Measurements from ENCODE around the gene TARS1.
"Not testable (repeated sequence)": the region's sequence is repeated elsewhere in the genome, so short reads cannot be mapped to it uniquely, and the experiment has no call there.

The TARS1 gene

DNA sequence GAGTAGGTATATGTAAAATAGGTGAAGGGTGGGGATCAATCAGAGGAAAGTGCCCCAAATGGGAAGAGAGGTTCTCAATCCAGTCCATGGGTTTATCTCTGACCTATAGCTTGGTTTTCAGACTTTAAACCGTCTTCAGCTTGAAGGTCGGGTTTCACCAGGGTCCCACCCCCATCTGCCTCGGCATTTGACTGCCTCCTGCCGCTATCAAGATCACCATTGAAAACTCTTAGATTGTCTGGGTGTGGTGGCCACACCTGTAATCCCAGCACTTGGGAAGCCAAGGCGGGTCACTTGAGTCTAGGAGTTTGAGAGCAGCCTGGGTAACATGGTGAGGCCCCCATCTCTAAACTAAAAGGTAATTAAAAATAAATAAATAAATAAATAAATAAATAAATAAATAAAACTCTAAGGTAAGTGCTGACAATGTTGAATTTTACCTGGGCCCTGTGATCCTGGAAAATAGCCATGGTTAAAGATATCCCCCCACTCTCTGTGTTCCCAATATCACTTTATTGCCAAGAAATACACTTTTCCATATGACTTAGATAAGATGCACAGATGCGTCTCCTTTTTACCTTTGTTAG is 48.8 kb downstream of the TARS1 start:
- no peak for DNase-seq

DNA sequence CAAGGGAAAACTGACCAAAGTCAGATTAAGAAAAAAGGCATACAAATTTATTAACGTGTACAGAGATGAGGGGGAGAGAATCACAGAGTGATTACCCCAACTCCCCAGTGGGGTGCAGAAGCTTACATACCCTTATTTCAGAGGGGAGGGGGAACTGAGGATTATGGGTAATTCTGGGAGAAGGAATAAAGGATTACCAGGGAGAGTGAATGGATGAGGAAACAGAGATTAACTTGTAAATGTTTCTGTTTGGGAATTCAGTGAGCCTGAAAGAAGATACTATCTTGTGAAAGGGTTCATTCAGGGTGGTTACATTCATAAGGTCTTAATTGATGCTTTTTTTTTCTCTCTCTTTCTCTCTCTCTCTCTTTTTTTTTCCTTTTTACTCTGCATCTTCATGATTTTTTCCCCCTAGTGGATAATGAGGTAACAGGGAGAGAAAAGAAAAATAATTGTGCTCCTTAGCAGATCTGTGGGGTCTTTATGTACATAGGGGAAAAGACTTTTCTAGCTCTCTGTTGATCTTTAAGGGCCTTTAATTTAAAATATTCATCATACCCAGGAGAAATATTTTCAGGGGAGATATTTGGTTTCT is 49.4 kb downstream of the TARS1 start:
- no peak for DNase-seq

DNA sequence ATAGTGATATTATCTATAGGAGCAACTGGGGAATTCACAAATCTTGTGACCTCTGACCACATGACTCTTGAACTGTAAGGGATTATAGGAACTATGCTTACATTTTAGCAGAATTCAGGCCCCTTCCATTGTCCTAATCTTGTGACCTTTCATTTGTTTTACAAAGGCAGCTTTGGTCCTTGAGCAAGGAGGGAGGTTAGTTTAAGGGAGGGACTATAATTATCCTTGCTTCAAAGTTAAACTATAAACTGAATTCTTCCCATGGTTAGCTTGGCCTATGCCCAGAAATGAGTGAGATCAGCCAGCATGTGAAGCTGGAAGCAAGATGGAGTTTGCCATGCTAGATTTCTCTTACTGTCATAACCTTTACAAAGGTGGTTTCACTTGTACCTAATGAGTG is 51.2 kb downstream of the TARS1 start:
- DNase-seq = no peak

DNA sequence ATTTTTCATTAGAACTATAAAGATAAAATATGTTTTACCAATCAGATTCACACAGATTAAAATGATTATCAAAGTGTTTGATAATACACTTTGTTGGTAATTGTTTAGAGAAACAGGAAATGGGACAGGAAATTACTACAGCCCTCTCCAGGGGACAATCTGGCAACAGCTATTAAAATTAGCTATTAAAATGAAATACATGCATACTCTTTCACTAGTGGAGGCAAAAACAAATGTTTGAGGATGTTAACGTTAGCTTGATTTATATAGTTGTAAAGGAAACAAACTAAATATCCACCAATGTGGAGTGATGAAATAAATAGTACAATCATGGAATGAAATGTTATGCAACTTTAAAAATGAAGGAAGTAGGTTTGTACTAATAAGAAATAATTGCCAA is 53.7 kb downstream of the TARS1 start:
- DNase-seq = no peak

DNA sequence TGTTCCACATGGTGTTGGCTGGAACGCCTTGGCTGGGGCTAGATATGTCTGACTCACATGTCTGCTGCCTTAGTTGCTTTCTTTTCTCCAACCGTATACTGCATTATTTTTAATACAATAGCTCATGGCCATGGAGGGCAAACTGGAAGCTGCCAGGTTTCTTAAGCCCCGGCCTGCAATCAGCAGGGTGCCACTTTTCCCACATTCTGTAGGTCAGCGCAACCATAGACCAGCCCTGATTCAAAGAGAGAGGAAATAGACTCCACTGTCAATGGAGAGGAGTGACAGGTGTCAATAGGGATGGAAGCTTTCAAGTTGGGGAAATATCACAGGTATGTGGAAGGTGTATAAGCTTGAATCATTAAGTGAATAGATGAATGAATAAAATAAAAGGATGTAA is 60.5 kb downstream of the TARS1 start:
- DNase-seq = no peak

DNA sequence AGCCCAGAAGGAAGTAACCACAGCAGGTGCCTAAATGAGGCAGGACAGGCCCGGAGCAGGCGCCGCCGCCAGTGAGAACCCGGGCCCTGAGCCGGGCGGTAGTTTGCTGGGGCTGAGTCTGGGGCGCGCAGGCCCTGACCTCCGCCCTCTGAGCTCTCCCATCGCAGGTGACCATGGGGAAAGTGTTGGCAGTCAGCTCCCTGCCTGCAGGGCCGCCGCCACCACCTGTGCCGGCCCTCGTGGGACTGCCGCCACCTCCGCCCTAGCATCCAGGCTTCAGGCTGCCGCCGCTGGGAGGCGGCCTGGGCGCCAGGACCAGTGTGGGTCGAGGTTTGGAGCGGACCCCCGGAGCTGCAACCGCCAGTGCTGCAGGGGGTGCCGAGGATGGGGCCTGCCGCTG is 61.1 kb downstream of the TARS1 start:
- no peak for DNase-seq

DNA sequence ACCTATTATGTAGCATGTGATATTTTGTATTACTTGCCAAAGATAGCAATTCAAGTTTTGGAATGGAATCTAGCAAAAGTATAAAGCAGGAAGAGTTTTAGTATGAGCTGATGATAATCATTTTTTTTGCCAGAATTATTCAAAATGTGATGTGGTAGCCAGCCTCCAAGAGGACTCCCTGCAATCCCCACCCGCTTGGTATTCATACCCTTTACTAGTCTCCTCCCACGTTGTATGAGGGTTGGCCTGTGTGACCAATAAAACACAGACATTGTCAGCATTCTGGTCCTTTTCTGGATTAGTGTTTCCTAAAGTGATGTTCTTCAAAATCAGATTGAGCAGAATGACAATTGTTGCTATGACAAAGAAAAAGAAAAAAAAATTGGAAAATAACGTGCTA is 63.8 kb downstream of the TARS1 start:
- DNase-seq = no peak

DNA sequence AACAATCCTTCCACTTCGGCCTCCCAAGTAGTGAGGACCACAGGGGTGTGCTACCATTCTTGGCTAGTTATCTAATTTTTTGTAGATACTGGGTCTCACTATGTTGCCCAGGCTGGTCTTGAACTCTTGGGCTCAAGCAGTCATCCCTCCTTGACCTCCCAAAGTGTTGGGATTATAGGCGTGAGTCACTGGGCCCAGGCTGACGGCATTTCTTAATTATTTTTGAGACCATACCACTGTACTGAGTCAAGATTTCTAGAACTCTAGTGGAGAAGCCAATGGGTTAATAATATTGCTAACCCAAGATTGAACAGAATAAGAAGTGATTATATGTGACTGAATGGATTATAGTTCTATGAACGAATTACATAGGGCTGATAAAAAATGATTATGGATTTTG is 66.7 kb downstream of the TARS1 start:
- no peak for DNase-seq

DNA sequence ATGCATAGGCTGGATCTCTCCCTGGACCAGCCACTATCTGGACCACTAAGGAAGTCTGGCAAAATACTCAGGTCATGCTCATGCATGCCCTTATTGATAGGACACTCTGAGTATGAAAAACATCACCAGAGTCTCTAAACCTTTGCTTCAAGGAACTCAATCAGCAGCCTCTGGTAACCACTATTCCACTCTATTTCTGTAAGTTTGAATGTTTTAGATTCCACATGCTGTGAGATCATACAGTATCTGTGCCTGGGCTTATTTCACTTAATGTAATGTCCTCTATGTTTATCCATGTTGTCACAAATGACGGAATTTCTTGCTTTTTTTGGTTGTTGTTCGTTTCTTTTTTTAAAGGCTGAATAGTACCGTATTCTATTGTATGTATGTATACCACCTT is 68.3 kb downstream of the TARS1 start:
- DNase-seq = no peak

DNA sequence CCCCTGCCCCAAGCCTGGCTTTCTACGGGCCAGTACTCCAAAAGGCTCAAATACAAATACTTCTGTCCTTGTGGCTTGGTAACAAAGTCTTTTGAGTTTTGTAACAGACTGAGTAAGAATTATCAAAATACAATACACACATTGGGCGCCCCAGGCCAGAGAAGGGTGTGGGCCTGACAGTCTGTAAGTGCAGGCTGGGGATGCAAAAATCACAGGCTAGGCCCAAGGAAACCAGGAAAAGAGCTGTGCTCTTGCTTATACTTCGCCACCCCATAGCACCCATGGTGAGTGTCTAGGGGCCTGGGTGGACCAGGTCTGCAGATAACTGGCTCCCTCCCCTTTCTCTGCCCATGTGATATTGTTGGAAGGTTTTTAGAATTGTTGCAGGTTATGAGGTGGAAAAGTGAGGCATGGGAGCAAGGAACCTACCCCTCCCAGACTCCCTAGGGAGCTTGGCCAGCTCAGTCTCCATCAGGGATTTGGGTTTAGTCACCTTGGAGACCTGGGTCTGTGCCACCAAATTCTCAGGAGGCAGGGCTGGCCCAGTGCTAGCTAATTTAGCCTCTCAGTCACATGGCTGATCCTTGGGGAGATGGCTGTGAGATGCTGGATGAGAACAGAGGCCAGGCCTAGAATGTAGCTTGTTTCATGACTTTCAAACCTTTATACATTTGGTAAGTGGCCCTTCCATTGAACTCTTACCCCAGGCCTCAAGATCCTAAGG is 72.9 kb downstream of the TARS1 start:
- DNase-seq = no peak

DNA sequence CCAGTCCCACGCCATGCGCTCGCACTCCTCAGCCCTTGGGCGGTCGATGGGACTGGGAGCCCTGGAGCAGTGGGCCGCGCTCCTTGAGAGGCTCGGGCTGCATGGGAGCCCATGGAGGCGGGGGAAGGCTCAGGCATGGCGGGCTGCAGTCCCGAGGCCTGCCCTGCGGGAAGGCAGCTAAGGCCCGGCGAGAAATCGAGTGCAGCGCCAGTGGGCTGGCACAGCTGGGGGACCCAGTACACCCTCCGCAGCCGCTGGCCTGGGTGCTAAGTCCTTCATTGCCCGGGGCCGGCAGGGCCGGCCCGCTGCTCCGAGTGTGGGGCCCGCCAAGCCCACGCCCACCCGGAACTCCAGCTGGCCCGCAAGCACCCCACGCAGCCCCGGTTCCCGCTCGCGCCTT is 74.6 kb downstream of the TARS1 start:
- not testable (repeated sequence) for DNase-seq

DNA sequence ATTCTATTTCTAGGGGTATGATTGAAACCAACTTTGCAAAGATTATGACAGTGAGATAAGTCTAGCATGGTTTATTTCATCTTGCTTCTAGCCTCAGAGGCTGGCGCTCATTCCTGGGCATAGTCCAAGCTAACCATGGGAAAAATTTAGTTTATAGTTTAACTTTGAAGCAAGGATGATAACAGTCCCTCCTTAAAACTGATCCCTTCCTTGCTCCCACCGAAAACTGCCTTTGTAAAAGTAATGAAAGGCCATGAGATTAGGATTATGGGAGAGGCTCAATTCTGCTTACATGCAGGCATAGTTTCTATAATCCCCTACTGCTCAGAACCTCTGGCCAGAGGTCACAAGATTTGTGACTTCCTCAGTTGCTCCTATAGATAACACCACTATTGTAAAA is 75.7 kb downstream of the TARS1 start:
- no peak for DNase-seq

Data from activated CD4-positive, alpha-beta T cell treated with anti-CD3 and anti-CD28 coated beads for 1 hour (primary cell).